H9 (cell line): Measurements from ENCODE around the gene NAGA. TPM values are rescaled to one million over a fixed set of nuclear protein-coding genes. Genes with fewer than 3 reads are reported as not detected.
A peak's percentile ranks its signal among the peaks of the same experiment; 100 is the strongest.

ENCODE experiments used
- DNase-seq: peaks from one replicate; pipeline ENCODE4 v3.0.0-alpha.2; 2017
- H2AFZ ChIP-seq: one replicate; pipeline ENCODE4 v1.6.1; 2013; ENCODE audit warnings: mild to moderate bottlenecking, low read length, control low read depth, moderate library complexity
- H2AK5ac ChIP-seq: 2 replicates; pipeline ENCODE4 v1.6.1; 2013; ENCODE audit warnings: low read length, control low read depth, mixed read lengths; ENCODE audit not compliant: insufficient read length
- H2BK120ac ChIP-seq: one replicate; pipeline ENCODE4 v1.6.1; 2013; ENCODE audit warnings: low read depth, mild to moderate bottlenecking, low read length, control low read depth, inconsistent platforms; ENCODE audit not compliant: poor library complexity, severe bottlenecking
- H2BK12ac ChIP-seq: 2 replicates; pipeline ENCODE4 v1.6.1; 2013; ENCODE audit warnings: low read length, control low read depth, mixed read lengths, low read depth; ENCODE audit not compliant: insufficient read length
- H2BK15ac ChIP-seq: 2 replicates; pipeline ENCODE4 v1.6.1; 2013; ENCODE audit warnings: low read depth, low read length, control low read depth
- H2BK20ac ChIP-seq: one replicate; pipeline ENCODE4 v1.6.1; 2013; ENCODE audit warnings: low read depth, mild to moderate bottlenecking, low read length, control low read depth, inconsistent platforms; ENCODE audit not compliant: poor library complexity, severe bottlenecking
- H2BK5ac ChIP-seq: 2 replicates; pipeline ENCODE4 v1.6.1; 2013; ENCODE audit warnings: low read length, control low read depth, mixed read lengths; ENCODE audit not compliant: insufficient read length
- H3K14ac ChIP-seq: 2 replicates; pipeline ENCODE4 v1.6.1; 2013; ENCODE audit warnings: low read length, control low read depth; ENCODE audit not compliant: insufficient read depth
- H3K18ac ChIP-seq: 2 replicates; pipeline ENCODE4 v1.6.1; 2013; ENCODE audit warnings: low read depth, mild to moderate bottlenecking, mixed read lengths, low read length, control low read depth; ENCODE audit not compliant: insufficient read length
- H3K23ac ChIP-seq: 2 replicates; pipeline ENCODE4 v1.6.1; 2013; ENCODE audit warnings: low read length, control low read depth, mixed read lengths, low read depth; ENCODE audit not compliant: insufficient read length
- H3K23me2 ChIP-seq: 2 replicates; pipeline ENCODE4 v1.6.1; 2013; ENCODE audit warnings: low read depth, mild to moderate bottlenecking, mixed read lengths, low read length, control low read depth; ENCODE audit not compliant: insufficient read length, poor library complexity, severe bottlenecking
- H3K27ac ChIP-seq: 2 replicates; pipeline ENCODE4 v1.5.1; 2013; ENCODE audit warnings: low read length, control low read depth, mixed read lengths, low read depth; ENCODE audit not compliant: insufficient read length
- H3K27me3 ChIP-seq: 2 replicates; pipeline ENCODE4 v1.6.1; 2013; ENCODE audit warnings: low read length, control low read depth, inconsistent platforms; ENCODE audit not compliant: insufficient read depth
- H3K4ac ChIP-seq: 2 replicates; pipeline ENCODE4 v1.6.1; 2013; ENCODE audit warnings: low read depth, mild to moderate bottlenecking, control low read depth, inconsistent platforms, low read length, moderate library complexity
- H3K4me1 ChIP-seq: 2 replicates; pipeline ENCODE4 v1.6.1; 2013; ENCODE audit warnings: low read length, control low read depth, inconsistent platforms; ENCODE audit not compliant: insufficient read depth
- H3K4me2 ChIP-seq: 2 replicates; pipeline ENCODE4 v1.6.1; 2013; ENCODE audit warnings: low read length, control low read depth, mixed read lengths; ENCODE audit not compliant: insufficient read length, insufficient read depth
- H3K56ac ChIP-seq: 2 replicates; pipeline ENCODE4 v1.6.1; 2013; ENCODE audit warnings: low read depth, mild to moderate bottlenecking, mixed read lengths, low read length, control low read depth; ENCODE audit not compliant: insufficient read length
- H3K79me1 ChIP-seq: 2 replicates; pipeline ENCODE4 v1.6.1; 2013; ENCODE audit warnings: low read depth, mild to moderate bottlenecking, moderate library complexity, low read length, control low read depth, inconsistent platforms; ENCODE audit not compliant: insufficient read depth, poor library complexity, severe bottlenecking
- H3K79me2 ChIP-seq: 2 replicates; pipeline ENCODE4 v1.6.1; 2013; ENCODE audit warnings: low read length, control low read depth, inconsistent platforms; ENCODE audit not compliant: insufficient read depth
- H3K9ac ChIP-seq: 2 replicates; pipeline ENCODE4 v1.6.1; 2013; ENCODE audit warnings: low read length, control low read depth, mixed read lengths; ENCODE audit not compliant: insufficient read length; ENCODE audit errors: extremely low read depth
- H3K9me3 ChIP-seq: one replicate; pipeline ENCODE4 v1.6.1; 2013; ENCODE audit warnings: low read depth, low read length, inconsistent platforms; ENCODE audit not compliant: control insufficient read depth
- H3T11ph ChIP-seq: one replicate; pipeline ENCODE4 v1.6.1; 2013; ENCODE audit warnings: mild to moderate bottlenecking, low read length, control low read depth, inconsistent platforms
- H4K20me1 ChIP-seq: one replicate; pipeline ENCODE4 v1.6.1; 2013; ENCODE audit not compliant: control insufficient read depth, insufficient read length, insufficient read depth
- H4K5ac ChIP-seq: 2 replicates; pipeline ENCODE4 v1.6.1; 2013; ENCODE audit warnings: low read depth, mild to moderate bottlenecking, mixed read lengths, low read length, control low read depth; ENCODE audit not compliant: insufficient read length
- H4K8ac ChIP-seq: replicated peaks from 2 replicates; pipeline ENCODE4 v1.6.1; 2013; ENCODE audit warnings: low read length, control low read depth, mixed read lengths, low read depth; ENCODE audit not compliant: insufficient read length
- H4K91ac ChIP-seq: 2 replicates; pipeline ENCODE4 v1.6.1; 2013; ENCODE audit warnings: low read depth, mild to moderate bottlenecking, moderate library complexity, mixed read lengths, low read length, control low read depth; ENCODE audit not compliant: insufficient read length
- H3K27ac Mint-ChIP-seq, 3 experiments: 2 replicates in 2 of 3; 3 replicates in 1 of 3; pipeline ENCODE4 v1.8.0; 2020 to 2021; ENCODE audit warnings: mixed read lengths in 3 of 3, mild to moderate bottlenecking in 1 of 3, moderate library complexity in 1 of 3
- H3K27me3 Mint-ChIP-seq: 2 replicates; pipeline ENCODE4 v1.8.0; 2021; ENCODE audit warnings: low read depth, mild to moderate bottlenecking, moderate library complexity, mixed read lengths
- H3K36me3 Mint-ChIP-seq, 3 experiments: 2 replicates in 2 of 3; 3 replicates in 1 of 3; pipeline ENCODE4 v1.8.0; 2020 to 2021; ENCODE audit warnings: low read depth in 3 of 3, mixed read lengths in 3 of 3; ENCODE audit not compliant: insufficient read depth in 1 of 3
- H3K4me1 Mint-ChIP-seq, 2 experiments: 2 replicates each; pipeline ENCODE4 v1.8.0; 2020; ENCODE audit warnings: mixed read lengths in 2 of 2
- H3K4me3 Mint-ChIP-seq, 2 experiments: 2 replicates in 1 of 2; 3 replicates in 1 of 2; pipeline ENCODE4 v1.8.0; 2020 to 2021; ENCODE audit warnings: mild to moderate bottlenecking in 2 of 2, mixed read lengths in 2 of 2, moderate library complexity in 1 of 2
- H3K9me3 Mint-ChIP-seq, 2 experiments: 2 replicates in 1 of 2; 3 replicates in 1 of 2; pipeline ENCODE4 v1.8.0; 2020; ENCODE audit warnings: mild to moderate bottlenecking in 2 of 2, mixed read lengths in 2 of 2, moderate library complexity in 1 of 2
- CTCF ChIP-seq: fragments of 200-600 bp; sonication (generic); conservative IDR thresholded peaks from 3 replicates; pipeline ENCODE4 v1.8.0; 2021; ENCODE audit warnings: antibody characterized with exemption, mild to moderate bottlenecking
- WGBS: extraction: QIAGEN DNeasy Blood & Tissue Kit; methylation state at CpG from one replicate; pipeline ENCODE4 v1.1.7; 2013; ENCODE audit warnings: missing lambda C conversion rate, low lambda C conversion rate, mixed read lengths; ENCODE audit not compliant: insufficient read length; ENCODE audit errors: extremely low coverage; 5-methylcytosine and 5-hydroxymethylcytosine counted together
- total RNA-seq: library from RNA; stranded (reverse); gene quantifications from 2 replicates; pipeline ENCODE4 v1.2.1, GENCODE V29; 2021

The NAGA gene
- total RNA-seq, 1 experiment from 2014 or later = 16.1 TPM

- H2AK5ac ChIP-seq = no peak overlapping the region
Observed at GRCh38 chr22:42026705-42027104, 43.9 kb downstream of the NAGA start.

More at GRCh38 chr22:42026705-42027104, 43.9 kb downstream of the NAGA start:
- H3K27ac ChIP-seq = no peak overlapping the region
- no peak overlapping the region for H3K14ac ChIP-seq
- H4K20me1 ChIP-seq = no peaks in the 10 kb centered on the region
- no CpG with 5 or more reads among the region's 10 CpGs for WGBS
- H2BK20ac ChIP-seq = no peak overlapping the region
- TF ChIP-seq CTCF = no peak
- Mint-ChIP-seq H3K4me3 (no peak overlapping the region), H3K27ac (no peak overlapping the region), H3K4me1 (no peaks in the 10 kb centered on the region), H3K27me3 (peaks cover 17% of the 10 kb centered on the region), H3K9me3 (no peaks in the 10 kb centered on the region), H3K36me3 (no peaks in the 10 kb centered on the region)
- H3K4ac ChIP-seq = no peak overlapping the region
- peak; percentile 36 for DNase-seq
- no peaks in the 10 kb centered on the region for H3K4me1 ChIP-seq
- no peak overlapping the region for H4K91ac ChIP-seq
- no peak overlapping the region for H3K18ac ChIP-seq
- no peak overlapping the region for H2BK5ac ChIP-seq
- H3K23ac ChIP-seq = no peak overlapping the region
- no peak overlapping the region for H4K8ac ChIP-seq
- no peak overlapping the region for H2BK15ac ChIP-seq
- H2BK120ac ChIP-seq = no peak overlapping the region
- H3K27me3 ChIP-seq = no peaks in the 10 kb centered on the region
- no peaks in the 10 kb centered on the region for H3K9me3 ChIP-seq
- no peak overlapping the region for H2BK12ac ChIP-seq
- no peak overlapping the region for H3K4me2 ChIP-seq
- H2AFZ ChIP-seq = no peak overlapping the region
- H3K56ac ChIP-seq = no peak overlapping the region
- H3K79me1 ChIP-seq = no peaks in the 10 kb centered on the region
- H3K23me2 ChIP-seq = no peaks in the 10 kb centered on the region
- H3K79me2 ChIP-seq = no peaks in the 10 kb centered on the region
- no peak overlapping the region for H3K9ac ChIP-seq
- no peak overlapping the region for H3T11ph ChIP-seq
- H4K5ac ChIP-seq = no peak overlapping the region
